ENCODE data around the gene SESN3.
"Not testable (repeated sequence)": the region's sequence is repeated elsewhere in the genome, so short reads cannot be mapped to it uniquely, and the experiment has no call there.

SESN3 gene

DNA sequence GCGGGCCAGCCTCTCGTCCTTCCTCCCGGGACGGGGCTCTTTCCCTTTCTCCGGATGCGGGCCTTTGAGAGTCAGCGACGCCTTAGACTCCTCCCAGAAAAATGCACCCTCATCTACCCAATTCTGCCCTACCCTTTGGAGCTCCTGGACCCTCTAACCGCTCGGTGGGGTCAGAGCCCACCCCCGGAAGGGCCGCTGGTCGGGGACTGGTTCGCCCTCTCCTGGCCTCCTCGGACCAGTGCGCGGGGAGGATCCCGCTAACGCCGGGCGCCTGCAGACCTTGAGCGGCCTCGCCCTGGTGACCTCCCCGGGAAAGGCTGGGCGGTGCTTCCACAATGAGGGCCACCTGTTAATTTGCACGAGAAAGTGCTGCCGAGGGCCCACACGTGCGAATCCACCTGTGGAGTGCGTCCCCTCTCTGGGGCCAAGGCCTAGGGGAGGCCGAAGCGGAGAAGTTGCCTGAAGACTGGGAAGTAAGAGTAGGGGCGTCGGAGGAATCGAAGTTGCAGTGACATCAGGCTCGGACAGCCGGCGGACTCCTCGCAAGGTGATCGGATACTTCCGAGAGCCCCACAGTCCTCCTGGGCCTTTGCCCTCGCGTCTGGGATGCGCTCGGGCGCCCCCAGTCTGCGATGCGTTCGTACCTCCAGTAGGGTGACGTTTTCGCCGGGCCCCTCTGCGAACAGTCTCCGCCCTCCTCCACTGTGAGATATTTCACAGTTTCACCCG is 79.9 kb downstream of the SESN3 start:
- DNase-seq, result peak; percentile 93

DNA sequence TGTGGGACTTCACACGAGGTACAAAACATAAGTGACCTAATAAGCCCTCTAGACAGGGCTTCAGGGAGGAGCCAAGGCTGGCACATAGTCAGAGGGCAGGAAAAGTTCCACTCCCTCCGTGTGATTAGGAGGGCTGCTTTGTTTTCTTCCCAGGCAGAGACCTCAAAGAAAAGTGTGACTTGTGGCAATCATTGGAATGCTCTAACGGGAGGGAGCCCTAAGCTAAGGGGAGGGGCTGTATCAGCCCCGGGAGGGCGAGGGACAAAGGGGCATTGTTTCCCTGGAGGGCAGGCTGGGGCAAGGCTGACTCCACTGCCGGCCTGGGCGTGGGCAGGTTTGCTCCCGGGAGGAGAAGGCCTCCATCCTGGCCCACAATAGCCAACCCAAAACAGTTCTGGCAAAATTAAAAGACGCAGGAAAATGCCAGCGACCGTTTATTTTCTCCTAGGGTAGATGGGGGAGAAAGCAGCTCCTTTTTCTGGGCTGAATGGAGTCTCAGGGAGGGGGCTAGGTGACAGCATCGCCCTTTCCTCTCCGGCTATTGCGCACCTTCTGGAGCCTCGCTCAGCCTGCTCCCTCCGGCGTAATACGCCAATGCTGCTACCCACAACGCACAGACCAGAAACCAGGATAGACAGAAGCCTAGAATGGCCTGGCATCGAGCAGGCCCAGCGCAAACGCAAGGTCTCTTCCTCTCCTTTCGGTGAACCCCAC is 81.2 kb downstream of the SESN3 start:
- DNase-seq, result no peak

DNA sequence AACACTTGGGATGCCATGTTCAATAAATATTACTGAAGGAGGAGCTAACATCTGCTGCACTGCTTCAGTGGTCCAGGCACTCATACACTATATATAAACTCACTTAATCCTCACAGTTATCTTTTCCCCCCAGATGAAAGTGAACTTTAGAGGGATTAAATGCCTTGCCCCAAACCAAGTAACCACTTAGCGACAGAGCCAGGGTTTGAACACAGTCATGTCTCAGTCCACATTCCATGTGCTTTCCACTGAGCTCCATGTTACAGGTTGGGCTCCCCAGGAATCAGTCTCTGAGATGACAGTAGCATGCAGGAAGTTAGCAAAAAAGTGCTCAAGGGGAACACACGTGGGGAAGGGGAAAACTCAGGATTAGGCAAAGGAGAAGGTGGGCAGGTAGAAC is 82.1 kb downstream of the SESN3 start:
- no peak for DNase-seq

DNA sequence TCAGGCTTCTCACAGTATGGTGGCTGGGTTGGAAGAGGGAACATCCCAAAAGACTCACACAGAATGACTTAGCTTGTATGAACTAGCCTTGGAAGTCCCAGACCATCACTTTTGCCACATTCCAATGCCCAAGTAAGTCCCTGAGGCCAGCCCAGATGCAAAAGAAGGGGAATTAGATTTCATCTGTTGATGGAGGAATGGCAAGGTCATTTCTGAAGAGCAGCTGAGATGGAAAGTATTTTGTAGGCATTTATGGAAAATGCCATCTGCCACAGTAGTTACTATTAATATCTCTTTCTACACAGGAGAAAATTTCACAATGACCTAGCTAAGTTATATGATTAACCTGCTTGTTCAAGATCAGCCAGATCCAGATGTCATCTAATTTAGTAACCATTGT is 82.6 kb downstream of the SESN3 start:
- no peak for DNase-seq

DNA sequence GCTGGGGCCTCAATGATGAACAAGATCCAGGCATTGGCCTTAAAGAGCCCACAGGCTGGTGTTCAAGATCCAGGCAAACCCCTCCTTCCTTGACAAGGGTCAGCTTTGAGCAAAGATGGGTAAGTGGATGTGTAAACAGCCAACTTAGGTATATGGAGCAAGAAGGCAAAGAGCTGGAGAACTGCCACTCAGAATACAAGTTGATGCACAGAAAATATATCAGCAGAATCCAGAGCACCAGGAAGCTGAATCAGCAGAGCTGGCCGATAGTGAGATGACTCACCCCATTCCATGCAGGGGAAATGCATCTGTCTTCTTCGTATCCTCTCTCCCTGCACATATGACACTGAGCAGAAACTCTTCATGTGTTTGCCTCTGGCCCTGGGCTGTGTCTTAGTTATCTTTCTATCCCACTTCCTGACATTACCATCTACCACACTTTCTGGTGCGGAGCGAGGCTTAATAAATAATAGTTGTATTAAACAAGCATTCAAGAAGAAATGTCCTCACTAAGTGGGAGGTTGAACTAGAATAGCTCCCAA is 83.6 kb downstream of the SESN3 start:
- DNase-seq, result peak; percentile 28

DNA sequence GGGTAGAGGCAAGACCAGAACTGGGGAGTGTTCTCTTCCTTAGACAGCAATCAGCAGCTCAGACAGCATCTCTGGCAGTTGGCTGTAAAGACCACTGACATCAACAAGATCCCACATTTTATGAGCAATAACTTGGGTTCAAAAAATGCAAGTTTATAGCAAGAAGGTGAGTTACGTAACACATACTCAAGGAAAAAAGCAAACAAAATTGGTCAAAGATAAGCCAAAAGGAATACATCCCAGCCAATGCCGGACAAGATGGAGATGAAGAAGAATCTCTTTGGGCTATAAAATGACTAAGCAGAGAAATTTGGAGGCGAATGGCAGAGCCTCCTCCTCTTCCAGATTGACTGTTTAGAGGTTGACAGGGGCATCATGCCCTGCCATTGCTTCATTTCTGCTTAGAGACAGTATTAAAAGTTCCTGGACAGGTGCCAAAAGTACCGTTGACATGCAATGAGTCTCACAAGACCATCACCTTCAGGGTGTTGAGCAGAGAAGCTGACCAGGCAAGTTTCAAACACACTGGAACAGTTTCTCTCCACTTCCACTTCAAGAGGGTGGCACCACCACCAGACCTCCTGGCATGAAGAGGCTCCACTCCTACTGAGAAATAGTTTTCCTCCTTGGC is 85.5 kb downstream of the SESN3 start:
- DNase-seq, result no peak

DNA sequence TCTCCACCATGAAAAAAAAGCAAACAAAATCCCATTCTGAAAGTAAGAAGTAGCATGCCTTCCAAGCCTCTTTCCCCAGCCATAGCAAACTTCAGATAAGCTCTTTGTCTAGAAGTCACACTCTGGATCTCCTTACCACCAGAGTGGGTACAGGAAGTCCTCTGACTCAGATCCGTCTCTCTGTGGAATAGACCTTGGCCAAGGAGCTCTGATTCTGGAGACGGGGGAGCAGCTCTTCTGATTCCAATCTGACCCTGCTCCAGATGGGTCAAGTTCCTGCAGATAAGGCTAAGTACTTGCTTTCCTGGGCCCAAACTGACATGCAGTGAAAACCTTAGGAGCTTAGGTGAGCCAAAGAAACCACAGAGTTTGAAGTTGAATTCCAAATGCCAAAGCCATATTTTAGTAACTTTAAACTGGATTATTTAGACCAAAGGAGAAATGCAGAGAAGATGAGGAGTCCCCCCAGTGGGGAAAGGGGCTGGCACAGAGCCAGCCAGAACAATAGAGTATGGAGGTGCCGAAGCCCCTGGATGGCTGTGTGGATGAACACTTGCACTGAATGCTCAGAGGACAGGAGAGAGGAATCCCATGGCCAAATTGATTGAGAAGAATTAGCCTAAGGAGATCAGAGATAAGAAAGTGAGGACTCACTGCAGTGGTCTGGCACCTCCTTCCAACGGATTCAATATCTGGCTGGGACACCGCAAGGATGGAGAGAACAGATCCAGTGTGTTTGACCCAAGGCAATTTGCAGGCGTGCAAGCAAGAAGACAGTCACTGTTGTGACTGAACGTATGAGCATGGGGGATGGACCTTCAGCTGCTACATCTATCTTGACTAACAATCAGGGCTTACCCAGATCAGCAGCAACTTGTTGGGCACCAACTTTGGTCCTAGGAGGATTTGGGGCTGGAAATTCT is 86.4 kb downstream of the SESN3 start:
- DNase-seq, result no peak

DNA sequence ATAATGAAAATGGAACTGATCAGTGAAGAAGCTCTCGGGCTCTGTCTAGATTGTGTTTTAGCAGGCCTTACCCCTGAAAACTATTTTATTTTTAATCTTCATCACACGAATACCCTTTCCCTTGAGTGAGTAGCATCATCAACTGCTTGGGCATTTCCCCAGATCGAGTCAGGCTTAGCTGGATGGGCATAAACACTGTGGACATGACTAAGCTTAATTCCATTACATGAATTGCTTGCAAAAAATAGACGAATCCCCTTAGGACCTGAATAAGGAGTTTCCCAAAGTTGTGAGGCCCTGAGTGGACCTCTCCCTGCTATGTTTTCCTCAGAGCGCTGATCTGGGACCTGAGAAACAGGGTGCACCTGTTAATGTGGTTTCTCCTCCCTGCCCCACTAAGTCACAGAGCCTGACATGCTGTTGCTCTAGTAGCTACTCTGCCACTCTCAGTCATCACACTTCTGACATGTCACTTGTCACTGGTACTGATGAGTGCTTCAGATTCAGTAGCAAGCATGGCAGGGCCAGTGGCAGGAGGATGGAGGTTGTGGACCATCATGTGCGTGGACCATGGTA is 87.8 kb downstream of the SESN3 start:
- no peak for DNase-seq

DNA sequence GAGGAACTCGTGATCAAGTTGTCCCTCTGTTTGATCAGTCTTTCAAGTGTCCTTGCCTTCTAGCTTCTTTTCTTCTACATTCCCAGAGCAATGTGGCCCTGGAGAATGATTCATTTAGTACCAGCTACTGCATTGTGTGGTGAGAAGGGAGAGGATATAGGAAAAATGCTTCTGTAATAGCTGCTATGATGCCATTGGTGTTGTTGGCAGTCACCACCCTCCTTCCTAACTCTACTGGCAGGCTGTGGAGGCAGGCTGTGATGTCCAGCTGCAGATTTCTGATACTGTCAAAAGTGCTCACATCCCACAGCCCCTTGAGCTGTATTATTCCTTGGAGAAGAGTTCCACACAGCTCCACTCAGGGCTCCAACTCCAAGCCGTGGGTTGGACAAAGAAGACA is 88.6 kb downstream of the SESN3 start:
- DNase-seq, result no peak

DNA sequence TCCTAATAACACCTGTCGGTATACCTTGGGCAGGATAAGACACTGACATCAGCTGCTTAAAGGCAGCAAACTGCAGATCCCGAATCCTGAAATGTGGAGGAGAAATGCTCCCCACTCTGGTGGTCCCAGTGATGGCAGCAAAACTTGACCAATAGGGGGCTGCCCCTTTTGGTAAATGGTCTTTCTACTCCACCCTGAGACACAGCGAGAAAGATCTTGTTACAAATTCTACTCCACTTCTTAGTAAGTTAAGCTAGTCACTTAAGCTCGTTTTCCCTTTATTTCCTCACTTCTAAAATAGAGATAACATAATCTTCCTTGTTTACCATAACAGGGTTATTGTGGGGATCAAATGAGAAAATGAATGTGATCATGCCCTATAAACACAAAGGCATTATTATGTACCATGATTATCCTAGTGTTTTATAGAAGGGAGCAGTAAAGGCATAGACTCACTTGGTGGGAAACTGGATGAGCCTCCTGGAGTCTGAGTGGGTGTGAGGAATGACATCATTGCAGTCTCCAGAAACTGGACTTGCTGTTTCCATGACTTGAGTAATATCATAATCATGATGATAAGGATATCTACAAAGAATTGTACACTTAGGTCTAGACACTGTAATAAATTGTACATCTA is 90.5 kb downstream of the SESN3 start:
- DNase-seq, result no peak

DNA sequence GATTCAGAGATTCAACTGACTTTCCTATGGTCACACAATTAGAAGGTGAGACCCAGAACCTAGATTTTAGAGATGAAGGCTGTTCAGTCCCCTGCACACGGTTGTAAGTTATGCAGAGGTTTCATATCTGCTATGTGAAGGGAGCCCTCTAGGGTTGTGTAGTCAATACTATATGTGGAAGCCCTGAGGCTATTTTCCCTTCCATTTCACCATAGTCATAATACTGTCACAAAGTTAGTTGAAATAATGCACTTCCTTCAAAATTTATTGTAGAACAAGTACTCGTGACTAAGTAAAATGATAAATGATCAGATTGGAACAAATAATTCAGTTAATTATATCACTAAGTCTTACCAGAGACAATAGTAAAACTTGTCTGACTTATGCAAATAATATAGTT is 92.6 kb downstream of the SESN3 start:
- no peak for DNase-seq

DNA sequence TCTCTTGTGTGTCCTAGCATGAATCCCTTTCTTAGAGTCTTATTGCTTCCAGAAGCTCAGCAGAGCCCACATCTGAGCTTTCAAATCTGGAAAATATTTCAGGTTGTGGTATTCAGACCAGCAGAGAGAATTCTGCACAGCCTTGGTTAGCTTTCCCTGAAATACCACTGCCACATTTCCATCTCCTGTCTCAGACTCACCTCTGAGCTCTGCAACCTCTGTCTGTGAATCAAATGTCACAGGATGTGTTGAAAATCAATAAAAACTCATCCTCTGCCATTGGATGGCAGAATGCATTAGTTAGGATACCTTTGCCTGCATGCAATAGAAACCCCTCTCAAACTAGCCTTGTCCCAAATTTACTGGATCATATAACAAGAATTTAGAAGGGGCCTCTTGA is 93.7 kb downstream of the SESN3 start:
- DNase-seq, result no peak

DNA sequence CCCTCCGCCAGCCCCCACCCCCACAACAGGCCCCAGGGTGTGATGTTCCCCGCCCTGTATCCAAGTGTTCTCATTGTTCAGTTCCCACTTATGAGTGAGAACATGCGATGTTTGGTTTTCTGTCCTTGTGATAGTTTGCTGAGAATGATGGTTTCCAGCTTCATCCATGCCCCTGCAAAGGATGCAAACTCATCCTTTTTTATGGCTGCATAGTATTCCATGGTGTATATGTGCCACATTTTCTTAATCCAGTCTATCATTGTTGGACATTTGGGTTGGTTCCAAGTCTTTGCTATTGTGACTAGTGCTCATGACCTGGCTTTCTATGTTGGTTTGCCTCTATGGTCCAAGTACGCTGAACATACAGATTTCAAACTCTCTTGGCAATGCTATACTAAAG is 94.3 kb downstream of the SESN3 start:
- DNase-seq, result not testable (repeated sequence)

DNA sequence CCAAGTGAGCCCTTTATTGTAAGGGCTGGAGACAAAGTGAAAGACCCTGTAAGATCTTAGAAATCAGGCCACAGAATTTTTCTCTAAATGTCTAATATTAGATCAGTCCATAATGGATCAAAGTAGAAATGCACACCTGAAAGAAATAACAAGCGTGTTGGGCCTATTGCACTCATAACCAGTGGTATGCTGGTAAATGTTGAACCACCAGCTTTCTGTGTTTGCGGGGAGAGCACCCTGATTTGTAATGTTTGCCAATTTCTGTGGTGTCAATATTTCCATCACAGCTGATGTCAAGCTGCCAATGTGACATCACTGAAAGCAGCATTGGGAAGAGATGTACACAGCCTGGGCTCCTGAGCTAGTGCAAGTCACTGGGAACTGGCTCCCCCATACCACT is 95.1 kb downstream of the SESN3 start:
- no peak for DNase-seq

DNA sequence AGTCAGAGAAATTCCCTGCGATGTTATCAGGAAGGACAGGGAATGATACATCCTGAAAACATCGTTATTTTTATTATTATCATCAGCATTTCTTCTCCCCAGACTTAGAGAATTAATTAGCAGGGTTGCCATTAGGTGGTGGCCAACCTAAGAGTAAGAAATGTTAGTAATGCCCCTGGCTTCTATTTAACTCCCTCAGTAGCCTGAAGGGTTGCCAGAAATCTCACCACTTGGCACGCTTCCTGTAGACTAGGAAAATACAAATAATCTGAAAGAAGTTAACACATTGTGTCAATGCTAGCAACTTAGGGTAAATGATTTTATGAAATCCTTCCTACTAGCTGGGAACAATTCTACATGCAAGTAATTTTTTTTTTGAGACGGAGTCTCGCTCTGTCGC is 95.8 kb downstream of the SESN3 start:
- DNase-seq, result no peak

DNA sequence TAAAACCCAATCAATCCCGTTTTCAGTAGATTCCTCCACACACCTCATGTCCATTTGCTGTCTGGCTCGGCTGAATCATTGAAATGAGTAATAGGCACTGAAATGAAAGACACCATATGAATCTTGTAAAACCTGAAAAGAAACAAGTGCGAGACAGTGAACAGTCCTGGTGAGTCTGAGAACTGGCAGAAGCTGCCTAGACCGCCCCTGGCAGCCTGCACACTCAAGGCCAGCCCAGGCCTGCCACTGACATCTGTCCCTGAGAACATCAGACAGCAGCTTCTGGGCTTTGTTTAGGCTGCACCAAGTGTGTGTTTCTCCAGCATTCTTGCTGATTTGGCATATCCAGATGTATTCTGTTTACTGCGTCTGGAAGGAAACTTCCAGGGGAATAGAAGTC is 96.5 kb downstream of the SESN3 start:
- no peak for DNase-seq

DNA sequence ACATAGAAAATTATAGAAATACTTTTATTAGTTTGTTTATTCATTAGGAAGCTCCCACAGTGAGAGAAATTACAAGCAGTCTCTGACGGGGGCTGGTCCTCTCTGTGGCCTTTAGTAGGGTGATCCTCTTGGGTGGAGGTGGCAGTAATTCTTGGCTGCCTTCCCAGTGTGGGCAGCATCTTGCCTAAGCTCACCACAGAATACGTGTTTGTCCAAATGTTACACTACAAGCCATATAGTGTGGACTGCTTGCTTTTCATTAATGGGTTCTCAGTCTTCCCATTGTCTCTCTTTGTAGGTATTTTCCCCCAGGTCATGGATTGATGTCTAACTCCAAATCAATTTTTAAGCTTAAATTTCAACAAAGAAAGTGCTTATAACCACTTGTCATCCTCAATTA is 98.0 kb downstream of the SESN3 start:
- no peak for DNase-seq

DNA sequence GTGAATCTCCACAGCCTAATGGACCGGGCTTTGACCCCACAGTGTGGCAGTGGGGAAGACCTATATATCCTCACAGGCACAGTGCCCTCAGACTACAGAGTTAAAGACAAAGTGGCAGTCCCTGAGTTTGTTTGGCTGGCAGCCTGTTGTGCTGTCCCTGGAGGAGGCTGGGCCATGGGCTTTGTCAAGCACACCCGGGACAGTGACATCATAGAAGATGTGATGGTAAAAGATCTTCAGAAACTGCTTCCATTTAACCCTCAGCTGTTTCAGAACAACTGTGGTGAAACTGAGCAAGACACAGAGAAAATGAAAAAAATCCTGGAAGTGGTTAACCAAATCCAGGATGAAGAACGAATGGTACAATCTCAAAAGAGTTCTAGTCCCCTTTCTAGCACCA is 102.4 kb downstream of the SESN3 start:
- no peak for DNase-seq

DNA sequence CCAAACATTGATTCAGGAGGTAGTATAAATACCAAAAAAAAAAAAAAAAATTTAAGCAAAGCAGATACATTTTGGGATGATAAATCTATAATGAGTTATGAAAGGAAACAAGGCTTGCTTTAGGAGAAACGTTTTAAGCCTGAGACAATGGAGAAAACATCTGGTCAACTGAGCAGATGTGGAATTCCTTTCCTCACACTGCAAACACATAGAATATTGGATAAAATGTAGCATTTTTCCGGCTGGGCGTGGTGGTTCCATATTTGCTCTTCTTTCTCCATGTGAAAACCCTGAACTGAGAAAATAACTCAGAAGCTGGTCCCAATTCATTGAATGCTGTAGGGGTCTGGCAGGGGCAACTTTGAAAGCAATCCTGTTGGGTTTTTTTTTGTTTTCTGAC is 107.4 kb downstream of the SESN3 start:
- no peak for DNase-seq

DNA sequence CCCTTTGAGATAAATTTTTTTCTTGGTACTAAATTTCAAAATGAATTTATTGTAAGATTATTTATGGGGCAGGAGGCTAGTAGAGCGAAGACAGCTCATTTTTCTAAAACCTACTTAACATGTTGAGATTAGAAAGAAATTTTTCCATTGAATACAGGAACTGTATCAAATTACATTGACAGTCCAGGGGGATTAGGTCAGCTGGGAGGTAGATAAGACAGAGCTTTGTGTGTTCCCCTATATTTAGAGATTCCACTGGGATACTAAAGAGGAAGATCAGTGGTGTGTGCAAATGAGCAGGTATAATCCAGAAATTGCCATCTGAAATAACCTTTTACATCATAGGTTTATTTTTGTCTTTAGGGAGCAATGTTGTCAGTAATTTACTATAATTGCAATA is 109.3 kb downstream of the SESN3 start:
- DNase-seq, result no peak

DNA sequence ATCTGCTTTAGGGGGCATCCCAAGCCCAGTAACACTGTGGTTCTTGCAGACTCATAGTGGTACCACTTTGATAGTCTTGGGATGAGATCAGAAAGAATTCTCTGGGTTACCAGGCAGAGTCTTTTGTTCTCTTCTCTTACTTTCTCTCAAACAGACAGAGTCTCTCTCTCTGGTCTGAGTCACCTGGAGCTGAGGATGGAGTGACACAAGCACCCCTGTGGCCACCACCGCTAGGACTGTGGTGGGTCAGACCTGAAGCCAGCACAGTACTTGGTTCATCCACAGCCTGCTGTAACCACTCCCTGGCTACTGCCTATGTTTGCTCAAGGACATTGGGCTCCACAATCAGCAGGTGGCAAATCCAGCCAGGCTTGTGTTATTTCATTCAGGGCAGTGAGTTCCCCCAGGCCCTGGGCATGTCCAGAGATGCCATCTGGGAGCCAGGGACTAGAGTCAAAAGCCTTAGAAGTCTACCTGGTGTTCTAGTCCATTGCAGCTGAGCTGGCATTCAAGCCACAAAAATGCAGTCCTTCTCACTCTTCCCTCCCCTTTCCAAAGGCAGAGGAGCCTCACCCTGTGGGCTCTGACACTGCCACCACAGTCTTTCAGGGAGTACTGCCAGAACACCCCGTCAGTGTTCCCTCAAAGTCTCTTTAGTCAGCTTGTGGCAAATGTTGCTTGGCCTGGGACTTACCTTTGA is 111.5 kb downstream of the SESN3 start:
- DNase-seq, result no peak

All from stimulated activated CD4-positive, alpha-beta T cell treated with anti-CD3 and anti-CD28 coated beads, Interleukin-15, amount 100 ng/mL, for 24 hours (primary cell).